ENCODE results near the gene MACROH2A1. TPM values are rescaled to one million over a fixed set of nuclear protein-coding genes. Genes with fewer than 3 reads are reported as not detected.
A peak's percentile ranks its signal among the peaks of the same experiment; 100 is the strongest.

Gene MACROH2A1
- total RNA-seq (2014; rRNA removed; shearing (Covaris generic)) = 117 and 137 TPM in 2 replicates
- 142 and 144 TPM in 2 replicates for polyA plus RNA-seq (2015; cell fraction: cytosol; rRNA removed)
- polyA plus RNA-seq (2015; cell fraction: nucleus; rRNA removed) = 200 and 261 TPM in 2 replicates

DNA sequence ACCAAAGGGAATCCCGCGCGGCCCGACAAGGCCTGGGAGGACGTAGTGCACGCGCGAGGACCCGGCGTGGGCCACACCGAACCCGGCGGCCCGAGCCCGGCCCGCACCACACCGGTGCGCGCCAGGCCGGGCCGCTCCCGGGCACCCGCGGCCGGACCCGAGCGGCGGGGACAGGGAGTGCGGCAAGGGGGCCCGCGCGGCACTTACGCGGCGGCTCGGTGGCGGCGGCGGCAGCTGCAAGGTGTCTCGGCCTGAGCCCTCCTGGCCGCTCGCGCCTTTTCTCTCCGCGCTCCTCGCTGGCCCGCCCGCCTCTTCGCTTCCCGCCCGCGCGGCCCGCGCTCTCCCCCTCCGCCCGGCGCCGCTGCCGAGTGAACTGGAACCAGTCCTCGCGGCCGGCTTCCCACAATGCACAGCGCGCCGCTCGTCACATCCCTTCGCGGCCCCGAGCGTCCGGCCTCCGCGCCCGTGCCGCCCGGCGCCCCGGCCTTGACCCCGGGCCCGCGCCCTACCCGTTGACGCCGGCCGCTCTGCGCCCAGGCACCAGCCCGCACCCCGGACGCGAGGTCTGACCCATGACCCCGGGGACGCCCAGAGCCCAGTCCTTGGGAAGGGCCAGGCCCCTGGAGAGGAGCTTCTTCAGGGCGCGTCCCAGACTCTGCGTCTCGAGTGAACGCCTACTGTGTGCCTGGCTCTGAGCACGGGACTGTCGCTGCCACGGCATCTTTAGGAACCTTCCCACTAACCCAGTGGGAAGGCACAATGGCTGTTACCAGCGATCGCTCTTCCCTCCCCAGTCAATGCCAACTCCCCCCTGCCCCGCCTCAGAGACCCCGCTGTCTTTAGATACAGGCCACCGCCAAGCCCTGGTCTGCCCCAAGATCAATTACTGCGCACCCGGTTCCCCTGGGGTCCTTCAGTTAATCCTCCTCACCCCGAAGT, at the start of gene MACROH2A1:
Gene MACROH2A1, minus strand, starts transcription at position 377 of the 939 bp plus-strand sequence. CDS start 10,138 bp downstream, outside the sequence.
- in situ Hi-C loops (cut with HindIII; ENCODE audit: low pct_unique_long_range_greater_than_20kb, low sequenced_read_pairs) = no loop called here
- peak; percentile 74 for DNase-seq (ENCODE audit: low read depth, low spot score)

DNA sequence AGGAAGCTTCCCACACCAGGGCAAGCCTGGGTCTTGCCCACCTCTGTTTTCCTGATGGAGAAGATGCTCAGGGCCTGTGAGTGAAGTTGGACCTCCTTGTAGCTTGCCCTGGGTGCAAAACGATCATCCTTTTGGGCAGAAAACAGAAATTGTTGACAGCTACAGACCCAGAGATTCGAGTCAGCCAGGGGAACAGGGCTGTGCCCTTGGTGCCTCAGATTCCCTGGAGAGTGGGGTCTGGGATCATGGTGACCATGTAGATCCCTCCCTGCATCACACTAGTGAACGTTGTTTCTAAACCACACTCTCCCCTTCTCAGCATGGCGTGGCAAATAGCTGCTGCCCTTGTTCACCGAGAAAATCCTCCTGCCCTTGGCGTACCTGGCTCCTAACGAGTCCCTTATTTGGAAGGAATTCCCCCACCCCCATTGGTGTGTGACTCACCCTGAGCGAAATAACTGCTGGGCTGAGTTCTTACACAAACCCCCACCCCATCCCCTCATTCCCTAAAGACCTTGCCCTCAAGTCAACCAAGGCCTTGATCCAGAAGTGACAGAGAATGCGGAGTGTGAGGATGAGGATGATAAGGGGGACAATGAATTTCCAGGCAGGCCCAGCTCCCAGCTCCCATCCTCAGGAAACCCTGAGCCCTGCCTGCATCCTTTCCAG, 49.2 kb upstream of the MACROH2A1 start:
- in situ Hi-C loops (cut with HindIII; ENCODE audit: low pct_unique_long_range_greater_than_20kb, low sequenced_read_pairs) = no loop called here

DNA sequence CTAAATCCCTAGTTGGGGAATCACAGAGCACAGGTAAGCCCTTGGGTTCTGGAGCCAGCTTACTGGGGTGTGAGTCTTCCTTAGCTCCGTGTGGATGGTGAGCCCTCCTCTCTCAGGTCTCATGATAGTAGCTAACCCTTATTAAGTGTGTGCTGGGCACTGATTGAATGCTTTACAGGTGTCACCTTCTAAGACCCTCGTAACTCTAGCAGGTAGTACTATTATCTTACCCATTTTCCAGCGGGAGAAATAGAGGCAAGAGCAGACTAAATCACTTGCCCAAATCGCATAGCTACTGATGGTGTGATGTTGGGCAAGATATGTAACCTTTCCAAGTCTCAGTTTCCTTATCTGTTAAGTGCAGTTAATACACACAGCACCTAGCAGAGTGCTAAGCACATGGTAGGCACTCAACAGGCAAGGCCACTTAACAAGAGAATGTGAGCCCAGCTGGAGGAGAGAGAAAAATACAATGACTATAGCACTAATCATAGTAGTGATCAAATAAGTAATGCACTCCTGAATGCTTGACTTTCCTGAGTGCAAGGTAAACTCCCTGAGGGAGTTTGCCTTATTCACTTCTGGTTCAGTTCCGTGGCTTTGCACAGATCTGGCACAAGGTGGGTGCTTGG, 48.4 kb upstream of the MACROH2A1 start, which contains the start of gene DCANP1:
Gene DCANP1, minus strand, starts transcription at position 51 of the 632 bp plus-strand sequence. CDS start 240 bp downstream, outside the sequence.
- DNase-seq (ENCODE audit: low read depth, low spot score) = no peak
- in situ Hi-C loops (cut with HindIII; ENCODE audit: low pct_unique_long_range_greater_than_20kb, low sequenced_read_pairs) = no loop called here

More for the DNA sequence above, 49.2 kb upstream of the MACROH2A1 start:
- DNase-seq (ENCODE audit: low read depth, low spot score) = no peak

DNA sequence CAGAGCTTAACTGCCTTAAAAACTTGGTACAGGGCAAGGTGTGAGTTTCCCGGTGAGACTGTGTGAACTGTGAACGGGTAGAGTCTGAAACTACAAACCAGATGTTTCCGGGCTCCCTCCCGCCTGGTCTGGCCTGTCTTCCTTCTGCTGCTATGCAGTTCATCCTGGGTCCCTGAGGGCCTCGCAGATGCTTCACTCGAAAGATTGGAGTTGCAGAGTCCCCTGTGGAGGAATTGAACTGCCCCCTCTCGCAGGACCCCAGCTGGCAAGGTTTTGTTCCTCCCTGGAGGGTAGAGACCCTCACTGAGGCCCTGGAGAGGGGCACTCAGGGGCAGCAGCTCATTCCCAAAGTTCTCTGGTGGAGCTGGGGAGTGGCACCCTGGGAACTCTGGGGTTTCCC, 47.6 kb upstream of the MACROH2A1 start:
- DNase-seq (ENCODE audit: low read depth, low spot score) = no peak
- in situ Hi-C loops (cut with HindIII; ENCODE audit: low pct_unique_long_range_greater_than_20kb, low sequenced_read_pairs) = no loop called here

GRCh38 chr5:135446206-135446605, 47.2 kb upstream of the MACROH2A1 start:
- in situ Hi-C loops (cut with HindIII; ENCODE audit: low pct_unique_long_range_greater_than_20kb, low sequenced_read_pairs) = no loop called here
- DNase-seq (ENCODE audit: low read depth, low spot score) = no peak

- in situ Hi-C loops (cut with HindIII; ENCODE audit: low pct_unique_long_range_greater_than_20kb, low sequenced_read_pairs) = no loop called here
- DNase-seq (ENCODE audit: low read depth, low spot score) = no peak
Observed at GRCh38 chr5:135445306-135445985, 46.4 kb upstream of the MACROH2A1 start.

- DNase-seq (ENCODE audit: low read depth, low spot score) = no peak
- in situ Hi-C loops (cut with HindIII; ENCODE audit: low pct_unique_long_range_greater_than_20kb, low sequenced_read_pairs) = no loop called here
Observed at GRCh38 chr5:135444881-135445280, 45.9 kb upstream of the MACROH2A1 start.

- in situ Hi-C loops (cut with HindIII; ENCODE audit: low pct_unique_long_range_greater_than_20kb, low sequenced_read_pairs) = no loop called here
- no peak for DNase-seq (ENCODE audit: low read depth, low spot score)
Observed at GRCh38 chr5:135444360-135444759, 45.3 kb upstream of the MACROH2A1 start.

DNA sequence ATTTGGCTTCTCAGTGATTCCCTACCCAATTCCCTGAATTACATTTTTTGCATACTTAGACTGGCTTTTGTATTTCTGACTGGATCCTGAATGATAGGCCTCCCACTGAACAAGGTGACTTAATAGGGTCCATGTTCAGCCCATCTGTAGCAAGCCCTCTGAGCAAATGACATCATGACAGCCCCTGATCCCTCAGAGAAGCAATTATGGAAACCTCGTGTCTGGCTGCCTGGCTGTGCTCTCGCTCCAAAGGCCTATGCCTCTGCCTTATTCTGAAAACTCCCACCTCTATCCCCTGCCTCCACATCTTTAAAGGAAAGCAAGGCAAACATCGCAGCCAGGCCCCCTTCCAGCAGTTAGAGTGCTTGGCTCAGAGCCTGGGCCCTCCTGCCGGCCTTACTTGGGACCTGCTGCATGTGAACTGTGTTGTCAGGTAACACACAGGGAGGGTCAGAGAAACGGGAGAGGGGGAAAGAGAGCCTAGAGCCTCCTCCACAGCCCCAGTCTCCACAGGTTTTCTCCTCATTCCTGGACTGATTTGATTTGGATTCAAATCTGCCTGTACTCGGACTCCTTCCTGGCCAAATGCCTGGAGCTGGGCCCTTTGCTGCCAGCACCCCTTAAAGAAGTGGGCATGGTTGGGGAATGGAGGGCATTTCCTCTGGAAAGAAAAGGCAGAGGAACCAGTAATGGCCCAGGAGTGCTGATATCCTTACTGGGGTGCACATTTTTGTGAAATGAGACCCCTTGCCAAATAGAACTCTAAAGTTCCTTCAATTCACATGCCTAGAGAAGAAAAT, 44.3 kb upstream of the MACROH2A1 start:
- no peak for DNase-seq (ENCODE audit: low read depth, low spot score)
- in situ Hi-C loops (cut with HindIII; ENCODE audit: low pct_unique_long_range_greater_than_20kb, low sequenced_read_pairs) = no loop called here

DNA sequence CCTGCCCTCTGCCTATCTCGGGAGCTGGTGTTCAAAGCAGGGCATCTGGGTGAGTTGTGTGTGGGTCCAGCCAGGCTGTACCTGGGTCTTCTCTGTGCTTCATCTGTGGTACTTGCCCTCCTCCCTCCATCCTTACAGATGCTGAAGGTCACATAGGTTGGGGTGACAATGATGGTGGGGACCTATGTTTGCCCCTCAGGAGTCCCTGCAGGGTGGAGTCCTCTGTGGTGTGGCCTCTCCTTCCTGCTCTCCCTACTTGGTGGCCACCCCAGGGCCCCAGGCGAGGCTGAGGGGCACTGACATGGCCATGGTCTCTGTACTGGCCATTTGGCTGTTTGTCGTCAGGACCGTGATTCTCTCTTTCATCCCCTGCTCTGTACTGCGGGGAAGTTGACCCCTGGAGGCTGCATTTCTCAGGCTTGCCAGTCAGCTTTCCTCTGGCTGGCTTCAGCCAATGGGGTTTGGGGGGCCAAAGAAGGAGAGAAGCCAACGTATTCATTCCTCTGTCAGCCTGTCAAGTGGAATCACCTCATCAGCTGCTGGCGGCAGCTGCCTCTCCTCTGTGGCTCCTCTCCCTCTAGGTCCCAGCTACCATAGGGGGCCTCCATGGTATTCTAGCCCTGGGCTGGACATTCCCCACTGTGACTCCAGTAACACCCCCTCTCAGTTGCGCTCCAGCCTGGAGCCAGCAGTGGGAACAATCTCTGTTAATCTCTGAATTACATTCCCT, 43.6 kb upstream of the MACROH2A1 start:
- no peak for DNase-seq (ENCODE audit: low read depth, low spot score)
- in situ Hi-C loops (cut with HindIII; ENCODE audit: low pct_unique_long_range_greater_than_20kb, low sequenced_read_pairs) = no loop called here

DNA sequence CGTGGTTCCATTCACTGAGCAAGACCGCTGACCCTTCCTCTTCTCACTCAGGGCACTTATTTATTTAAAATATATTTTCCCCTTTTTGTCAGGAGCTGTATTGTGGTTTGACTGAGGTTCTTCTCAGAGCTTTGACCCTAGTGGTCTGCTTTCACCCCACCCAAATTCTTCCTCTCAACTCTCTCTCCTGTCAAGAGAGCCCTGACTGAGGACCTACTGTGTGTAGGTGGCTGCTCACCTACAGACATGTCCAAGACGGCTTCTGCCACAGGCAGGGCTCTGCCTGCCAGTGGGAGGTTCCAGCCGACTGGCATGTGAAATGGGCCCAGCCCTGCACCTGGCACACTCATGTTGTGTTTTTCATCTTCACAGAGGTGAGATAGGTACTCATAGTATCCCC, 42.9 kb upstream of the MACROH2A1 start:
- no peak for DNase-seq (ENCODE audit: low read depth, low spot score)
- in situ Hi-C loops (cut with HindIII; ENCODE audit: low pct_unique_long_range_greater_than_20kb, low sequenced_read_pairs) = no loop called here

GRCh38 chr5:135441350-135441831, 42.4 kb upstream of the MACROH2A1 start:
- in situ Hi-C loops (cut with HindIII; ENCODE audit: low pct_unique_long_range_greater_than_20kb, low sequenced_read_pairs) = no loop called here
- DNase-seq (ENCODE audit: low read depth, low spot score) = no peak

- DNase-seq (ENCODE audit: low read depth, low spot score) = no peak
- in situ Hi-C loops (cut with HindIII; ENCODE audit: low pct_unique_long_range_greater_than_20kb, low sequenced_read_pairs) = no loop called here
Observed at GRCh38 chr5:135440916-135441315, 41.9 kb upstream of the MACROH2A1 start.

DNA sequence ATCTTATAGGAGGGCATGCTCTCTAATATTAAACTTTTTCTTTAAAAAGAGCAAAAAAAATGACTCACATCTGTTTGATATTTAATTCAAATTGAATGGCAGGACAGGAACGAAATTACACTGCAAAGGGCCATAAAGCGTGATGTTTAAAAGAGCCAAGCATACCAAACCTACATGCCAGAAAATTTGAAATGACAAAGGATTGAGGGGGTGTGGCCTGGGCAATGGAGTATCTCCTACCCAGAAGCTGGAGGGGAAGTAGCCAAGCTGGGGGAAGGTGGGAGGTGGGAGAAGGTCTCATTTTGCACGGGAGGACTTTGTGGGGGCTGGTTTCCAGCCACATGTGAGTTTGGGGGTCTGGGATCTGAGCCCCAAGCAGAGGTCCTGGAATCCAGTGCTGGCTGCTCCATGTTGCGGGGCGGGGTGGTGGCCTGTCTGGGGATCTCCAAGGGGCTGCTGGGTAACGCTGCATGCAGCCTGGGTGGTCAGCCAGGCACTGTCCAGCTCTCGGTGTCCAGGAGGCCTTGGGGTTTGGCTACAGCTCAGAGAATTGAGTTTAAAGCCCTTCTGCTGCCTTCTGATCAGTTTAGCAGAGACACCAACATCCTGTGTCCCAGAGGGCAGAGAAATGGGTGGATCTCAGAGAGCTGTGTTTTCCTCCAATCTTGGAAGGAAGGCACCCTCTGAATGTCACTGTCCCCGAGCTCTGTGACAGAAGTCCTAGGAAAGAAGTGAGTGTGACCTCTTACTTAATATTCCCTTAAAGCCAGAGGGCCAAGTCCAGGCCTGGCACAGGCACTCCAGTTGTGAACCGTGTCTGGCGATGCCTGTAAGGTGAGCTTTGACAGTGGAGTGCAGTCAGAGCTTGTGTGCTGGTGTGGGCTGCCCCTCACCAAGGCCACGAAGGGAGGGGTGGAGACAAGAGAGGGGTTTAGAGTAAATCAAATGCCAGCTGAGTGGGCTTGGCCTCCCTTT, 40.5 kb upstream of the MACROH2A1 start:
- in situ Hi-C loops (cut with HindIII; ENCODE audit: low pct_unique_long_range_greater_than_20kb, low sequenced_read_pairs) = no loop called here
- DNase-seq (ENCODE audit: low read depth, low spot score) = no peak

DNA sequence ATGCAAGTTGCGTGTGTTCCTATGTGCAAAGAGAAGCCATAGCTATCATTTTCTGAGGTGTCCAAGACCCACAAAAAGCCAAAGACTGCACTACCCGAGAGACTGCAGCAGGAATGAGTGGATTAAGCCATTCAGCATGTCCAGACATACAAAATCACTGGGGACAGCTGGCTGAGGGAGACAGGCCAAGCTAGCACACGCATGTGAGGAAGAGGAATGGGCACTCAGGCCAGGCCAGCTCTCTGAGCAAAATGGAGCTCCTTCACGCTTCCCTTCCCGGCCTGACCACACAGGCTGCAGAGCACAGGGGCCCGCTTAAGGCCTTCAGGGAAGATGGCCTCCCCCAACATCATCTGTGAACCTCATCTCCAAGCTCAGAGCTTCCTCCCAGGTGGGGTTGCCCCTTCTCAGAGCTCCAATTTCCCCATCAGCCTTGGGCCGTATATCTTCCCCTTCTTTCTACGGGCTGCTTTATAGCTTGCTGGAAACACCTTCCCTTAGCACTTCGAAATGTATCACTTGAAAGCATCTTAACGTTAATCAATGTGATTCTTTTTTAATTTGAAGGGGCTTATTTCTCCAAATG, 39.7 kb upstream of the MACROH2A1 start:
- no peak for DNase-seq (ENCODE audit: low read depth, low spot score)
- in situ Hi-C loops (cut with HindIII; ENCODE audit: low pct_unique_long_range_greater_than_20kb, low sequenced_read_pairs) = no loop called here

Data from SK-MEL-5 (cell line).